ENCODE results near the gene ZNF665. TPM values are rescaled to one million over a fixed set of nuclear protein-coding genes. Genes with fewer than 3 reads are reported as not detected.
"Not testable (repeated sequence)": the region's sequence is repeated elsewhere in the genome, so short reads cannot be mapped to it uniquely, and the experiment has no call there.

ZNF665 gene
- 3.0 and 3.5 TPM in 2 replicates for polyA plus RNA-seq (2011; rRNA removed)
- polyA minus RNA-seq (2011; rRNA and poly(A)+ RNA removed) = 1.4 and 3.7 TPM in 2 replicates

DNA sequence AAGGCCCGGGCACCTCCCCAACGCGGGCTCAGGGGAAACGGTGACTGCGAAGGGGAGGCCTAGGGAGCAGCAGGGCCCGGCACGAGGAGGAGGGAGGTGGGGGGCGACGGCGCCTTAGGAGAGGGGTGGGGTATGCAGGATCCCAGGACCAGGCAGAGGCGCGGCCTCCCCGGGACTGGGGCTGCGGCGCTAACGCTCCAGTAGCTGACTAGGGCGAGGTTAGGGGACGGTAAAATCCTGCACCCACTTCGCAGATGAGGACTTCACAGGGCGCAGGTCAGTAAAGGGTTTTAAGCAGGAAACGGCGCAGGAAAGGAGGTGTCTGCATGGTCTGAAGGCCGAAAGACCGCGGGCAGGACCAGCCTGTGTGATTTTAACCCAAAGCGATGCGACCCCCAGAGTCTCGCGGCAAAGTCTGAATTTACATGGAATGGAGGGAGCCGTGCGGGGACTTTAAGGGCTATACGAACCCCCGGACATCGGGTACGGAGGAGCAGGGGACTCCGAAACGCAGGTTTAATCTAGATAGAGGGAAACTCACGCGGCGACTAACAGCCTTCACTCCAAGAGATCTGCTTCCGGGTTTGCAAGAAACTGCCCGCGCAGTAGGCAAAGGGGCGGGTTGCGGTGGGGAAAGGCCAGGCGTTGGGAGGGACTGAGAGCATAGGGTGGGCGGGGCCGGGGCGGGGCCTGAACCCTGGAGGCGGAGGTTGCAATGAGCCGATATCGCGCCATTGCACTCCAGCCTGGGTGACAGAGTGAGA lies at the start of gene ZNF665:
Gene ZNF665, minus strand, starts transcription at position 588 of the 764 bp plus-strand sequence. CDS start 10,460 bp downstream, outside the sequence.
- Histone ChIP-seq H3K36me3 (ENCODE audit: control insufficient read depth, insufficient read depth, low read length) (no peaks in the 10 kb centered on the region), H3K27me3 (ENCODE audit: control insufficient read depth, insufficient read depth, low read length) (no peaks in the 10 kb centered on the region), H3K4me3 (ENCODE audit: low read depth, low read length) (peak within 1 kb of the TSS; percentile 76)
- ChIA-PET POLR2A (no interaction called here), CTCF (no interaction called here)
- TF ChIP-seq, protein P1, sequence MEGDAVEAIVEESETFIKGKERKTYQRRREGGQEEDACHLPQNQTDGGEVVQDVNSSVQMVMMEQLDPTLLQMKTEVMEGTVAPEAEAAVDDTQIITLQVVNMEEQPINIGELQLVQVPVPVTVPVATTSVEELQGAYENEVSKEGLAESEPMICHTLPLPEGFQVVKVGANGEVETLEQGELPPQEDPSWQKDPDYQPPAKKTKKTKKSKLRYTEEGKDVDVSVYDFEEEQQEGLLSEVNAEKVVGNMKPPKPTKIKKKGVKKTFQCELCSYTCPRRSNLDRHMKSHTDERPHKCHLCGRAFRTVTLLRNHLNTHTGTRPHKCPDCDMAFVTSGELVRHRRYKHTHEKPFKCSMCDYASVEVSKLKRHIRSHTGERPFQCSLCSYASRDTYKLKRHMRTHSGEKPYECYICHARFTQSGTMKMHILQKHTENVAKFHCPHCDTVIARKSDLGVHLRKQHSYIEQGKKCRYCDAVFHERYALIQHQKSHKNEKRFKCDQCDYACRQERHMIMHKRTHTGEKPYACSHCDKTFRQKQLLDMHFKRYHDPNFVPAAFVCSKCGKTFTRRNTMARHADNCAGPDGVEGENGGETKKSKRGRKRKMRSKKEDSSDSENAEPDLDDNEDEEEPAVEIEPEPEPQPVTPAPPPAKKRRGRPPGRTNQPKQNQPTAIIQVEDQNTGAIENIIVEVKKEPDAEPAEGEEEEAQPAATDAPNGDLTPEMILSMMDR (IDR thresholded peaks at IDR 0.05; ENCODE audit: insufficient read depth, low read depth, low read length) = no peak
- DNase-seq (ENCODE audit: low read depth) = peak; percentile 37

DNA sequence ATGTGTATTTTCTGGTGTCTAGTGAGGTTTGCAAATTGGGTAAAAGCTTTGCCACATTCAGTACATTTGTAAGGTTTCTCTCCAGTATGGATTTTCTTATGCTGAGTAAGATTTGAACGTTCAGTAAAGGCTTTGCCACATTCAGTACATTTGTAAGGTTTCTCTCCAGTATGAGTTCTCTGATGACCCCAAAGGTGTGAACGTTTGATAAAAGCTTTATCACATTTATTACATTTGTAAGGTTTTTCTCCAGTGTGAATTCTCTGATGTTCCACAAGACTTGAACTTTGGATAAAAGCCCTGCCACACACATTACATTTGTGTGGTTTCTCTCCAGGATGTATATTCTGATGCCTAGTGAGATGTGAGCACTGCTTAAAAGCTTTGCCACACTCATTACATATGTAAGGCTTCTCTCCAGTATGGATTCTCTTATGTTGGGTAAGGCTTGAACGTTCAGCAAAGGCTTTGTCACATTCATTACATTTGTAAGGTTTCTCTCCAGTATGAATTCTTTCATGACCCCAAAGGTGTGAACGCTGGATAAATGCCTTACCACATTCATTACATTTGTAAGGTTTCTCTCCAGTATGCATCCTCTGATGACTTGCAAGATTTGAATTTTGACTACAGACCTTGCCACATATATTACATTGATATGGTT lies 44.1 kb upstream of the ZNF665 start:
- Histone ChIP-seq H3K27me3 (ENCODE audit: control insufficient read depth, insufficient read depth, low read length) (no peaks in the 10 kb centered on the region), H3K4me3 (ENCODE audit: low read depth, low read length) (no peak overlapping the region), H3K36me3 (ENCODE audit: control insufficient read depth, insufficient read depth, low read length) (0 out of 2 replicates have a peak, but pooled peaks cover 2% of the 10 kb centered on the region)
- no peak for DNase-seq (ENCODE audit: low read depth)
- TF ChIP-seq, protein P1 (IDR thresholded peaks at IDR 0.05; ENCODE audit: insufficient read depth, low read depth, low read length) = no peak
- ChIA-PET CTCF (interaction anchor here (1.7 kb wide), 1 partner anchor 15 kb away, joined by 4 read pairs; no protein-coding TSS in a partner anchor), POLR2A (no interaction called here)

DNA sequence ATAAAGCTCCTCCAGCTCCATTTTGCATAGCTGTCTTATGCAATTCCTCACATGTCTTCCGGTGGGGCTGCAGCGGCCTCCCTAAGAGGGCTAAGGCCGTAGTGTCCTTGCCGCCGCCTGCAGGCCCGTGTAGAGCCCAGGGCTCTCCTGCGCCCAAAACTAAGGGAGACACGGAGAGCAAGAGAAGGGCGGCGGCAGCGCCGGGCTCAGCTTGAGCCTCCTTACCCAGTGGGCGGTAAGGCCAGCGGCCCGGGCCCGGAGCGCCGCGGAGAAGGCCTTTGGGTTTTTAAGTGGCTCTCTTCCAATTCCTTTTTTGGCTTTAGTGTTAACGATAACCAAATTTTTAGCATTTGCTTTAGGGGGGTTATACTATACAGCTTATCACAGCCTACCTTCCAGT lies 31.4 kb upstream of the ZNF665 start:
- no peak for DNase-seq (ENCODE audit: low read depth)
- TF ChIP-seq, protein P1 (IDR thresholded peaks at IDR 0.05; ENCODE audit: insufficient read depth, low read depth, low read length) = no peak
- Histone ChIP-seq H3K4me3 (ENCODE audit: low read depth, low read length) (no peak overlapping the region), H3K36me3 (ENCODE audit: control insufficient read depth, insufficient read depth, low read length) (no peaks in the 10 kb centered on the region), H3K27me3 (ENCODE audit: control insufficient read depth, insufficient read depth, low read length) (no peaks in the 10 kb centered on the region)
- ChIA-PET POLR2A (no interaction called here), CTCF (interaction anchor here (0.6 kb wide), 1 partner anchor 95 kb away, joined by 4 read pairs; no protein-coding TSS in a partner anchor)

DNA sequence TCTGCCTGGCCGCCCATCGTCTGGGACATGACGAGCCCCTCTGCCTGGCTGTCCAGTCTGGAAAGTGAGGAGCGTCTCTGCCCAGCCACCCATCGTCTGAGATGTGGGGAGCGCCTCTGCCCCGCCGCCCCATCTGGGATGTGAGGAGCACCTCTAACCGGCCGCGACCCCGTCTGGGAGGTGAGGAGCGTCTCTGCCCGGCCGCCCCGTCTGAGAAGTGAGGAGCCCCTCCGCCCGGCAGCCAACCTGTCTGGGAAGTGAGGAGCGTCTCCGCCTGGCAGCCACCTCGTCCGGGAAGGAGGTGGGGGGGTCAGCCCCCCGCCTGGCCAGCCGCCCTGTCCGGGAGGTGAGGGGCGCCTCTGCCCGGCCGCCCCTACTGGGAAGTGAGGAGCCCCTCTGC lies 29.6 kb upstream of the ZNF665 start:
- CTCF ChIA-PET, POLR2A ChIA-PET: not testable (repeated sequence)

DNA sequence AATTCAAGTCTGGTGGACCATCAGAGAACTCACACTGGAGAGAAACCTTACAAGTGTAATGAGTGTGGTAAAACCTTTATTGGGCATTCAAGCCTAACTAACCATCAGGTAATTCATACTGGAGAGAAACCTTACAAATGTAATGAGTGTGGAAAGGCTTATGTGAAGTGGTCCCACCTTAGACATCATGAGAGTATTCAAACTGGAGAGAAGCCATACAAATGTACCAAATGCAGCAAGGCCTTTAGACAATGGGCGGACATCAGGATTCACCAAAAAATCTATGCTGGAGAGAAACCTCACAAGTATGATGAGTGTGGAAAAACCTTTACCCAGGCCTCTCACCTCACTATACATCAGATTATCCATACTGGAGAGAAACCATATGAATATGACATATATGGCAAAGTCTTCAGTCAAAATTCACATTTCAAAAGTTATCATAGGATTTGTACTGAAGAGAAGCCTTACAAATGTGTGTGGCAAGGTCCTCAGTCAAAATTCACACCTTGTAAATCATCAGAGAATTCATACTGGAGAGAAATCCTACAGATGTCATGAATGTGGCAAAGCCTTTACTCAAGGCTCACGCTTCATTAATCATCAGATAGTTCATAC lies 19.7 kb upstream of the ZNF665 start:
- TF ChIP-seq, protein P1 (IDR thresholded peaks at IDR 0.05; ENCODE audit: insufficient read depth, low read depth, low read length) = no peak
- ChIA-PET POLR2A (no interaction called here), CTCF (no interaction called here)
- no peaks in the 10 kb centered on the region for H3K27me3 ChIP-seq (ENCODE audit: control insufficient read depth, insufficient read depth, low read length)
- no peak overlapping the region for H3K4me3 ChIP-seq (ENCODE audit: low read depth, low read length)
- peaks cover 5% of the 10 kb centered on the region; the same call in 1 of the 2 replicates for H3K36me3 ChIP-seq (ENCODE audit: control insufficient read depth, insufficient read depth, low read length)
- no peak for DNase-seq (ENCODE audit: low read depth)

More for the DNA sequence above, 29.6 kb upstream of the ZNF665 start:
- not testable (repeated sequence) for H3K36me3 ChIP-seq (ENCODE audit: control insufficient read depth, insufficient read depth, low read length); H3K4me3 ChIP-seq (ENCODE audit: low read depth, low read length); H3K27me3 ChIP-seq (ENCODE audit: control insufficient read depth, insufficient read depth, low read length); DNase-seq (ENCODE audit: low read depth)

DNA sequence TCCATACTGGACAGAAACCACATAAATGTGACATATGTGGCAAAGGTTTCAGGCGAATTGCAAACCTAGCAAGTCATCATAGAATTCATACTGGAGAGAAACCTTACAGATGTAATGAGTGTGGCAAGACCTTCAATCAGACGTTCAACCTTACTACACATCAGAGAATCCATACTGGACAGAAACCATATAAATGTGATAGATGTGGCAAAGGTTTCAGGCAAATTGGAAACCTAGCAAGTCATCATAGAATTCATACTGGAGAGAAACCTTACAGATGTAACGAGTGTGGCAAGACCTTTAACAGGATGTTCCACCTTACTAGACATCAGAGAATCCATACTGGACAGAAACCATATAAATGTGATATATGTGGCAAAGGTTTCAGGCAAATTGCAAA lies 18.4 kb upstream of the ZNF665 start:
- DNase-seq (ENCODE audit: low read depth); H3K4me3 ChIP-seq (ENCODE audit: low read depth, low read length); CTCF ChIA-PET; H3K27me3 ChIP-seq (ENCODE audit: control insufficient read depth, insufficient read depth, low read length); POLR2A ChIA-PET; H3K36me3 ChIP-seq (ENCODE audit: control insufficient read depth, insufficient read depth, low read length): not testable (repeated sequence)

Data from BJ (cell line).